H1 (cell line): Measurements from ENCODE around the gene RETSAT. TPM values are rescaled to one million over a fixed set of nuclear protein-coding genes. Genes with fewer than 3 reads are reported as not detected.
A peak's percentile ranks its signal among the peaks of the same experiment; 100 is the strongest.

Experiments used
- CTCF ChIA-PET: fragments of 300-600 bp; sonication (Branson Sonifier 250); formaldehyde crosslinking; loops from one replicate; lab custom pipeline; 2021; ENCODE audit not compliant: partially characterized antibody; lab: Charles Lee
- POLR2A ChIA-PET: fragments of 300-600 bp; sonication (Branson Sonifier 250); formaldehyde crosslinking; loops from one replicate; lab custom pipeline; 2021; ENCODE audit warnings: inconsistent platforms; ENCODE audit not compliant: partially characterized antibody; lab: Charles Lee
- DNase-seq, 2 experiments: peaks; one replicate each; pipeline versions ENCODE4 v3.0.0 to v3.0.0-alpha.2; 2010 to 2022; ENCODE audit warnings: low spot score in 2 of 2, low read depth in 1 of 2, mixed read lengths in 1 of 2
- FAIRE-seq: peaks from 2 replicates; lab custom pipeline; 2011; peaks lifted over from hg19 to GRCh38; lab: Jason Lieb, UNC
- H2AFZ ChIP-seq: 2 replicates; pipeline ENCODE4 v1.8.1; 2012; ENCODE audit warnings: low read length, inconsistent platforms
- H2AK5ac ChIP-seq: 2 replicates; pipeline ENCODE4 v1.6.1; 2013; ENCODE audit warnings: low read depth, low read length
- H2BK120ac ChIP-seq: replicated peaks from 2 replicates; pipeline ENCODE3; 2013; ENCODE audit warnings: low read depth, low read length, inconsistent platforms
- H2BK12ac ChIP-seq: 2 replicates; pipeline ENCODE4 v1.6.1; 2013; ENCODE audit warnings: low read depth, low read length
- H2BK15ac ChIP-seq: 2 replicates; pipeline ENCODE4 v1.6.1; 2013; ENCODE audit warnings: low read length
- H2BK20ac ChIP-seq: 2 replicates; pipeline ENCODE4 v1.6.1; 2013; ENCODE audit warnings: low read length
- H2BK5ac ChIP-seq: 2 replicates; pipeline ENCODE4 v1.6.1; 2013; ENCODE audit warnings: low read depth, low read length
- H3K14ac ChIP-seq: 2 replicates; pipeline ENCODE4 v1.6.1; 2013; ENCODE audit warnings: inconsistent platforms; ENCODE audit not compliant: insufficient read length
- H3K18ac ChIP-seq: 2 replicates; pipeline ENCODE4 v1.6.1; 2013; ENCODE audit warnings: low read length; ENCODE audit errors: extremely low read depth
- H3K23ac ChIP-seq: 2 replicates; pipeline ENCODE4 v1.6.1; 2013; ENCODE audit warnings: inconsistent platforms; ENCODE audit not compliant: insufficient read length
- H3K23me2 ChIP-seq: 2 replicates; pipeline ENCODE4 v1.6.1; 2013; ENCODE audit warnings: low read depth, low read length
- H3K27ac ChIP-seq: 2 replicates; pipeline ENCODE4 v1.6.1; 2011; ENCODE audit warnings: low read depth, low read length, inconsistent platforms
- H3K27me3 ChIP-seq, 4 experiments: replicated peaks in 1 of 4; 1 replicate in 1 of 4; 2 replicates in 3 of 4; pipeline versions ENCODE4 v1.6.1 to v1.8.1; 2011 to 2013; ENCODE audit warnings: low read length in 3 of 4, mild to moderate bottlenecking in 3 of 4, inconsistent platforms in 2 of 4, mixed read lengths in 2 of 4, moderate library complexity in 1 of 4; ENCODE audit not compliant: control insufficient read depth in 3 of 4, insufficient read depth in 3 of 4; ENCODE audit errors: extremely low read depth in 1 of 4
- H3K36me3 ChIP-seq, 4 experiments: 2 replicates each; pipeline versions ENCODE4 v1.6.1 to v1.8.1; 2011 to 2013; ENCODE audit warnings: mild to moderate bottlenecking in 4 of 4, low read length in 3 of 4, moderate library complexity in 2 of 4, control low read depth in 1 of 4, inconsistent platforms in 1 of 4; ENCODE audit not compliant: insufficient read depth in 4 of 4, control insufficient read depth in 2 of 4
- H3K4ac ChIP-seq: replicated peaks from 2 replicates; pipeline ENCODE3; 2013; ENCODE audit warnings: low read length, low read depth, mixed read lengths, inconsistent platforms; ENCODE audit not compliant: insufficient read length
- H3K4me1 ChIP-seq, 4 experiments: replicated peaks in 1 of 4; 1 replicate in 1 of 4; 2 replicates in 3 of 4; pipeline versions ENCODE4 v1.6.1 to v1.8.1; 2011 to 2013; ENCODE audit warnings: low read length in 3 of 4, inconsistent platforms in 2 of 4, mixed read lengths in 1 of 4; ENCODE audit not compliant: insufficient read depth in 4 of 4, control insufficient read depth in 3 of 4
- H3K4me2 ChIP-seq, 2 experiments: 2 replicates each; pipeline versions ENCODE4 v1.6.1 to v1.8.1; 2011 to 2013; ENCODE audit warnings: low read depth in 2 of 2, low read length in 2 of 2, control low read depth in 1 of 2, inconsistent platforms in 1 of 2, mild to moderate bottlenecking in 1 of 2; ENCODE audit not compliant: insufficient read depth in 1 of 2
- H3K4me3 ChIP-seq, 4 experiments: fragments of 200-600, 300-600 bp in 1 of 4; sonication (generic), shearing (Covaris generic), sonication (Bioruptor Twin) in 1 of 4; 2 replicates each; pipeline versions ENCODE4 v1.5.1 to v1.8.1; 2011 to 2016; ENCODE audit warnings: low read length in 4 of 4, low read depth in 3 of 4, control low read depth in 2 of 4, inconsistent platforms in 2 of 4, mild to moderate bottlenecking in 2 of 4, mixed read lengths in 1 of 4, moderate library complexity in 1 of 4; ENCODE audit not compliant: insufficient read depth in 2 of 4; ENCODE audit errors: extremely low read depth in 1 of 4
- H3K56ac ChIP-seq: replicated peaks from 2 replicates; pipeline ENCODE3; 2013; ENCODE audit warnings: low read depth, mild to moderate bottlenecking, mixed read lengths, low read length, inconsistent platforms; ENCODE audit not compliant: insufficient read length
- H3K79me1 ChIP-seq: 2 replicates; pipeline ENCODE4 v1.6.1; 2013; ENCODE audit warnings: low read depth, low read length, control low read depth
- H3K79me2 ChIP-seq, 2 experiments: 2 replicates each; pipeline versions ENCODE4 v1.6.1 to v1.8.1; 2012 to 2013; ENCODE audit warnings: low read length in 2 of 2, mild to moderate bottlenecking in 2 of 2, inconsistent platforms in 1 of 2; ENCODE audit not compliant: insufficient read depth in 2 of 2, control insufficient read depth in 1 of 2
- H3K9ac ChIP-seq, 4 experiments: replicated peaks in 1 of 4; 1 replicate in 1 of 4; 2 replicates in 3 of 4; pipeline versions ENCODE4 v1.6.1 to v1.8.1; 2011 to 2013; ENCODE audit warnings: low read depth in 3 of 4, low read length in 3 of 4, control low read depth in 2 of 4, mild to moderate bottlenecking in 2 of 4, moderate library complexity in 2 of 4, inconsistent platforms in 1 of 4; ENCODE audit errors: extremely low read depth in 1 of 4
- H3K9me3 ChIP-seq, 2 experiments: 2 replicates each; pipeline versions ENCODE4 v1.6.1 to v1.8.1; 2012 to 2013; ENCODE audit warnings: mild to moderate bottlenecking in 2 of 2, moderate library complexity in 2 of 2, control low read depth in 1 of 2, inconsistent platforms in 1 of 2, low read depth in 1 of 2, low read length in 1 of 2, mixed read lengths in 1 of 2; ENCODE audit not compliant: insufficient read depth in 2 of 2
- H4K20me1 ChIP-seq, 2 experiments: replicated peaks in 1 of 2; 2 replicates each; pipeline versions ENCODE3 to v1.8.1; 2011 to 2013; ENCODE audit warnings: inconsistent platforms in 2 of 2, low read length in 2 of 2, mild to moderate bottlenecking in 1 of 2; ENCODE audit not compliant: insufficient read depth in 2 of 2, control insufficient read depth in 1 of 2
- H4K5ac ChIP-seq: 2 replicates; pipeline ENCODE4 v1.6.1; 2013; ENCODE audit warnings: low read length, low read depth, mixed read lengths, inconsistent platforms; ENCODE audit not compliant: insufficient read length
- H4K8ac ChIP-seq: 2 replicates; pipeline ENCODE4 v1.8.0; 2013; ENCODE audit warnings: mild to moderate bottlenecking, moderate library complexity, low read length, inconsistent platforms; ENCODE audit not compliant: insufficient read depth; ENCODE audit errors: extremely low read depth
- H4K91ac ChIP-seq: replicated peaks from 2 replicates; pipeline ENCODE3; 2013; ENCODE audit warnings: low read length, mixed read lengths, inconsistent platforms; ENCODE audit not compliant: insufficient read length
- CBX5 ChIP-seq: fragments of 300-800, 300-1000 bp; sonication (generic); IDR thresholded peaks from 2 replicates; pipeline ENCODE4 v1.7.1; 2016; ENCODE audit warnings: antibody characterized with exemption, low read length, low read depth
- CHD2 ChIP-seq: IDR thresholded peaks from 2 replicates; pipeline ENCODE4 v1.6.1; 2012; ENCODE audit warnings: low read length, improper control_type of control experiment
- CTCF ChIP-seq, 3 experiments: IDR thresholded peaks; 1 replicate in 2 of 3; 2 replicates in 1 of 3; pipeline versions ENCODE4 v1.5.1 to v1.6.1; 2011; ENCODE audit warnings: low read length in 3 of 3, mild to moderate bottlenecking in 3 of 3, inconsistent platforms in 2 of 3, low read depth in 1 of 3, moderate library complexity in 1 of 3; ENCODE audit not compliant: insufficient read depth in 1 of 3; ENCODE audit errors: control extremely low read depth in 1 of 3
- EGR1 ChIP-seq: IDR thresholded peaks from 2 replicates; pipeline ENCODE4 v1.6.1; 2011; ENCODE audit warnings: low read depth, low read length, borderline replicate concordance
- GABPA ChIP-seq: IDR thresholded peaks from 2 replicates; pipeline ENCODE4 v1.6.1; 2011; ENCODE audit warnings: mild to moderate bottlenecking, low read length, moderate library complexity, borderline replicate concordance; ENCODE audit not compliant: insufficient read depth
- KDM1A ChIP-seq: fragments of 200-600, 300-600 bp; sonication (generic); IDR thresholded peaks from 2 replicates; pipeline ENCODE4 v1.7.1; 2016; ENCODE audit warnings: mild to moderate bottlenecking, low read length, borderline replicate concordance
- POLR2AphosphoS5 ChIP-seq: IDR thresholded peaks from 2 replicates; pipeline ENCODE4 v1.6.1; 2011; ENCODE audit warnings: low read depth, low read length
- RFX5 ChIP-seq: IDR thresholded peaks from 2 replicates; pipeline ENCODE4 v1.6.1; 2011; ENCODE audit warnings: low read depth, low read length, improper control_type of control experiment, borderline replicate concordance
- WGBS, 2 experiments: shearing (Covaris generic) in 1 of 2; methylation state at CpG; one replicate each; pipeline versions ENCODE4 v1.1.6 to v1.1.7; 2013 to 2015; ENCODE audit warnings: low lambda C conversion rate in 2 of 2, mixed read lengths in 2 of 2, inconsistent platforms in 1 of 2, low coverage in 1 of 2, missing lambda C conversion rate in 1 of 2; ENCODE audit not compliant: insufficient replicate concordance in 2 of 2, insufficient coverage in 1 of 2, insufficient read length in 1 of 2; ENCODE audit errors: extremely low coverage in 1 of 2, missing lambda C conversion rate in 1 of 2; 5-methylcytosine and 5-hydroxymethylcytosine counted together
- polyA plus RNA-seq, 7 experiments: library from polyadenylated mRNA; depleted of rRNA in 3 of 7; stranded (reverse) in 5 of 7; unstranded in 2 of 7; fragments of >200 nt in 5 of 7; fragments of 200-250 nt in 2 of 7; gene quantifications; 1 replicate in 5 of 7; 2 replicates in 1 of 7; 4 replicates in 1 of 7; pipeline versions ENCODE4 v1.2.1 to v1.2.3, GENCODE V29; 2011 to 2013; ENCODE audit warnings: missing spikeins in 2 of 7, mixed read lengths in 2 of 7
- total RNA-seq: library from RNA; stranded (reverse); fragmentation: NEBNext Ultra II Directional; extraction: Animal tissue kit (Norgen Biotek cat#: 25700); gene quantifications from 2 replicates; pipeline ENCODE4 v1.2.1, GENCODE V29; 2021

RETSAT gene
- total and polyA plus RNA-seq, 2 of the 8 experiments (the other 6 are each of a cell fraction or from before 2014, with no cell fraction given), result 15.8 to 16.7 TPM

GRCh38 chr2:85327822-85328617 is 26.3 kb downstream of the RETSAT start, which contains the start of gene TGOLN2:
TSS of gene TGOLN2 (minus strand) at chr2:85327989. CDS start at chr2:85327962, 27 bp downstream.
- H2BK15ac ChIP-seq, result peak within 1 kb of the TSS; percentile 100
- H3K56ac ChIP-seq, result peak within 1 kb of the TSS; percentile 93
- H2AK5ac ChIP-seq, result peak within 1 kb of the TSS; percentile 71; the same call in 1 of the 2 replicates
- peak within 1 kb of the TSS; percentile 18 for H3K14ac ChIP-seq
- WGBS, 2 experiments, result 1% methylated on average over 47 of the region's 57 CpGs; no CpG with 5 or more reads in 1 of the 2 experiments
- H2BK12ac ChIP-seq, result peak within 1 kb of the TSS; percentile 99
- ChIA-PET CTCF (interaction anchor here (0.6 to 2.2 kb wide), 5 partner anchors 28 to 266 kb away, joined by 3 to 8 read pairs (median 3); no protein-coding TSS in a partner anchor), POLR2A (interaction anchor here (0.8 to 6.2 kb wide), 21 partner anchors 8 to 262 kb away, joined by 3 to 70 read pairs (median 6); partner anchors contain the start of genes ELMOD3, GGCX, MAT2A and RETSAT)
- peak within 1 kb of the TSS; percentile 53 for H2AFZ ChIP-seq
- peaks cover 11 to 23% (median 15%) of the 10 kb centered on the region in 4 experiments for H3K36me3 ChIP-seq
- no peak within 1 kb of the TSS for H3K23ac ChIP-seq
- H3K23me2 ChIP-seq, result peaks cover 17% of the 10 kb centered on the region
- FAIRE-seq, result no peak
- no peak within 1 kb of the TSS for H2BK20ac ChIP-seq
- H3K27ac ChIP-seq, result peak within 1 kb of the TSS; percentile 99
- H3K18ac ChIP-seq, result peak within 1 kb of the TSS; percentile 100
- peak within 1 kb of the TSS; percentile 100 for H2BK5ac ChIP-seq
- peaks cover 17% of the 10 kb centered on the region for H3K79me1 ChIP-seq
- peak; percentile 58 to 94 for DNase-seq
- peaks cover 9 to 24% of the 10 kb centered on the region in 2 experiments for H3K79me2 ChIP-seq
- H4K20me1 ChIP-seq, result peaks cover 0 to 9% of the 10 kb centered on the region in 2 experiments
- H3K9me3 ChIP-seq, result no peaks in the 10 kb centered on the region
- H3K27me3 ChIP-seq, result no peaks in the 10 kb centered on the region; a peak in 1 of 7 replicates
- H3K4me1 ChIP-seq, result peaks cover 0 to 13% (median 7%) of the 10 kb centered on the region in 4 experiments; a peak in 6 of 7 replicates
- peak within 1 kb of the TSS; percentile 61 to 96 (median 84) for H3K4me3 ChIP-seq
- H4K91ac ChIP-seq, result peak within 1 kb of the TSS; percentile 88
- H3K4me2 ChIP-seq, result peak within 1 kb of the TSS; percentile 86 to 99
- H4K5ac ChIP-seq, result peak within 1 kb of the TSS; percentile 97
- peak within 1 kb of the TSS; percentile 99 for H4K8ac ChIP-seq
- peak within 1 kb of the TSS; percentile 91 for H2BK120ac ChIP-seq
- peak within 1 kb of the TSS; percentile 90 to 99 (median 98) for H3K9ac ChIP-seq
- H3K4ac ChIP-seq, result peak within 1 kb of the TSS; percentile 95
- peak; percentile 98 for TF ChIP-seq POLR2AphosphoS5
- TF ChIP-seq EGR1, result no peak
- TF ChIP-seq CBX5, result no peak
- no peak for TF ChIP-seq GABPA
- TF ChIP-seq CHD2, result peak; percentile 98
- peak in 1 of 3 experiments; percentile 8; a peak in 2 of 4 replicates for TF ChIP-seq CTCF (IDR thresholded peaks at IDR 0.05; ENCODE audit: control extremely low read depth in 1 of 3, insufficient read depth in 1 of 3, low read depth in 1 of 3, low read length in 3 of 3)
- TF ChIP-seq RFX5, result no peak
- TF ChIP-seq KDM1A, result no peak
